Lung (tissue), 12 donors: Measurements from ENCODE around the gene GPR142. TPM values are rescaled to one million over a fixed set of nuclear protein-coding genes. Genes with fewer than 3 reads are reported as not detected.

ENCODE experiments used
- ATAC-seq: fragments of 200-7000 bp; cut with Tn5 transposase; one replicate; pipeline ENCODE4 v1.9.1; 2020; ENCODE audit warnings: moderate number of reproducible peaks; ENCODE audit not compliant: insufficient read depth, low FRiP score
- DNase-seq, 3 donors: peaks; one replicate each; pipeline ENCODE4 v3.0.0-alpha.2; 2013 to 2017
- H3K27ac ChIP-seq, 2 donors: one replicate each; pipeline ENCODE4 v1.5.1; 2013; ENCODE audit warnings: mild to moderate bottlenecking in 2 of 2, moderate library complexity in 2 of 2, control low read depth in 1 of 2, inconsistent platforms in 1 of 2, low read depth in 1 of 2, low read length in 1 of 2
- H3K27me3 ChIP-seq, 3 donors: one replicate each; pipeline ENCODE4 v1.5.1; 2013; ENCODE audit warnings: low read length in 2 of 3; ENCODE audit not compliant: control insufficient read depth in 3 of 3, insufficient read depth in 3 of 3
- H3K36me3 ChIP-seq, 4 donors: one replicate each; pipeline ENCODE4 v1.5.1; 2013; ENCODE audit warnings: low read length in 4 of 4, mild to moderate bottlenecking in 1 of 4, moderate library complexity in 1 of 4; ENCODE audit not compliant: control insufficient read depth in 4 of 4, insufficient read depth in 4 of 4
- H3K4me1 ChIP-seq, 5 donors: one replicate each; pipeline ENCODE4 v1.5.1; 2013; ENCODE audit warnings: low read length in 5 of 5, mild to moderate bottlenecking in 2 of 5, moderate library complexity in 1 of 5; ENCODE audit not compliant: control insufficient read depth in 5 of 5, insufficient read depth in 5 of 5
- H3K4me3 ChIP-seq: one replicate; pipeline ENCODE4 v1.5.1; 2013; ENCODE audit warnings: mild to moderate bottlenecking, control low read depth, moderate library complexity
- H3K9ac ChIP-seq, 2 donors: one replicate each; pipeline ENCODE4 v1.5.1; 2013; ENCODE audit warnings: low read length in 2 of 2, control low read depth in 1 of 2; ENCODE audit not compliant: insufficient read depth in 1 of 2
- H3K9me3 ChIP-seq, 4 donors: one replicate each; pipeline ENCODE4 v1.5.1; 2013; ENCODE audit warnings: low read length in 3 of 4, mild to moderate bottlenecking in 1 of 4, moderate library complexity in 1 of 4; ENCODE audit not compliant: control insufficient read depth in 4 of 4, insufficient read depth in 3 of 4
- CTCF ChIP-seq: IDR thresholded peaks from 2 replicates; pipeline ENCODE4 v1.5.1; 2012; ENCODE audit warnings: mild to moderate bottlenecking; ENCODE audit errors: control extremely low read depth, extremely low read depth
- WGBS, 2 donors: extraction: QIAGEN DNeasy Blood & Tissue Kit; methylation state at CpG; one replicate each; pipeline ENCODE4 v1.1.7; 2013; 5-methylcytosine and 5-hydroxymethylcytosine counted together
- polyA plus RNA-seq, 2 donors: library from polyadenylated mRNA; stranded (reverse); fragments of 200-250 nt; gene quantifications; one replicate each; pipeline ENCODE4 v1.2.1, GENCODE V29; 2013
- total RNA-seq, 2 donors: library from RNA; depleted of rRNA in 1 of 2; stranded (reverse); fragments of >200 nt in 1 of 2; gene quantifications; one replicate each; pipeline ENCODE4 v1.2.1, GENCODE V29; 2014 to 2021
- donor health status: control.
- donor health status: control.
- donor health status: Bipolar disorder and iron deficiency.
- donor health status: healthy.
- donor health status: DM: yes; HTN: yes; CAD: no.

Gene GPR142
- total and polyA plus RNA-seq, 4 donors, result 0.03 TPM; not detected in 3

- no peaks in the 10 kb centered on the region for H3K4me1 ChIP-seq
- DNase-seq (no peak), ATAC-seq (no peak)
- H3K9me3 ChIP-seq, result peaks cover 0 to 2% (median 0%) of the 10 kb centered on the region in 4 donors
- H3K27me3 ChIP-seq, result no peaks in the 10 kb centered on the region
- 81 to 85% methylated on average over 3 of the region's 3 CpGs for WGBS, 2 donors
- H3K36me3 ChIP-seq, result no peaks in the 10 kb centered on the region
- no peak overlapping the region for H3K4me3 ChIP-seq
- no peak for TF ChIP-seq CTCF
- no peak overlapping the region for H3K9ac ChIP-seq
- no peak overlapping the region for H3K27ac ChIP-seq
Observed at GRCh38 chr17:74414510-74414909, 47.2 kb downstream of the GPR142 start.

GRCh38 chr17:74415608-74416396, 48.5 kb downstream of the GPR142 start:
- no peak overlapping the region for H3K4me3 ChIP-seq
- ATAC-seq (no peak), DNase-seq (no peak)
- H3K27ac ChIP-seq, result no peak overlapping the region
- 91 to 94% methylated on average over 13 of the region's 13 CpGs for WGBS, 2 donors
- no peaks in the 10 kb centered on the region for H3K27me3 ChIP-seq
- no peak overlapping the region for H3K9ac ChIP-seq
- peaks cover 0 to 2% (median 0%) of the 10 kb centered on the region in 4 donors for H3K9me3 ChIP-seq
- peaks cover 0 to 4% (median 0%) of the 10 kb centered on the region in 5 donors for H3K4me1 ChIP-seq
- TF ChIP-seq CTCF, result no peak
- no peaks in the 10 kb centered on the region for H3K36me3 ChIP-seq

GRCh38 chr17:74417178-74418045, 50.1 kb downstream of the GPR142 start:
- Histone ChIP-seq H3K9ac (no peak overlapping the region), H3K27ac (no peak overlapping the region), H3K27me3 (no peaks in the 10 kb centered on the region), H3K36me3 (no peaks in the 10 kb centered on the region), H3K4me1 (peaks cover 0 to 4% (median 0%) of the 10 kb centered on the region in 5 donors), H3K9me3 (no peaks in the 10 kb centered on the region), H3K4me3 (no peak overlapping the region)
- ATAC-seq, result no peak
- WGBS, 2 donors, result 74 to 84% methylated on average over 12 of the region's 12 CpGs
- no peak for TF ChIP-seq CTCF
- no peak for DNase-seq
